Measurements from ENCODE around the gene CPM.
"Not testable (repeated sequence)": the region's sequence is repeated elsewhere in the genome, so short reads cannot be mapped to it uniquely, and the experiment has no call there.

DNA sequence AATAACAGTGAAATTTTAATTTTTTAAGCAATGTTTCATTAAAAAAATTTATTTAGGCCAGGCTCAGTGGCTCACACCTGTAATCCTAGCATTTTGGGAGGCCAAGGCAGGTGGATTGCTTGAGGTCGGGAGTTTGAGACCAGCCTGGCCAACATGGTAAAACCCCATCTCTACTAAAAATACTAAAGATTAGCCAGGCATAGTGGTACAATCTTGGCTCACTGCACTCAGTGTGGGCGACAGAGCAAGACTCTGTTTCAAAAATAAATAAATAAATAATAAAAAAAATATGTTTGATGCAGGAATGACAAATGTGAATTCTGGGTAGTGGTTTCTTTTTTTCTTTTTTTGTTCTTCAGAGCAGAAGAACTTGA lies 130.6 kb downstream of the CPM start:
- not testable (repeated sequence) for TF ChIP-seq EP300, POLR2AphosphoS5, POLR2A (IDR thresholded peaks at IDR 0.05)
- TF ChIP-seq, protein P1, sequence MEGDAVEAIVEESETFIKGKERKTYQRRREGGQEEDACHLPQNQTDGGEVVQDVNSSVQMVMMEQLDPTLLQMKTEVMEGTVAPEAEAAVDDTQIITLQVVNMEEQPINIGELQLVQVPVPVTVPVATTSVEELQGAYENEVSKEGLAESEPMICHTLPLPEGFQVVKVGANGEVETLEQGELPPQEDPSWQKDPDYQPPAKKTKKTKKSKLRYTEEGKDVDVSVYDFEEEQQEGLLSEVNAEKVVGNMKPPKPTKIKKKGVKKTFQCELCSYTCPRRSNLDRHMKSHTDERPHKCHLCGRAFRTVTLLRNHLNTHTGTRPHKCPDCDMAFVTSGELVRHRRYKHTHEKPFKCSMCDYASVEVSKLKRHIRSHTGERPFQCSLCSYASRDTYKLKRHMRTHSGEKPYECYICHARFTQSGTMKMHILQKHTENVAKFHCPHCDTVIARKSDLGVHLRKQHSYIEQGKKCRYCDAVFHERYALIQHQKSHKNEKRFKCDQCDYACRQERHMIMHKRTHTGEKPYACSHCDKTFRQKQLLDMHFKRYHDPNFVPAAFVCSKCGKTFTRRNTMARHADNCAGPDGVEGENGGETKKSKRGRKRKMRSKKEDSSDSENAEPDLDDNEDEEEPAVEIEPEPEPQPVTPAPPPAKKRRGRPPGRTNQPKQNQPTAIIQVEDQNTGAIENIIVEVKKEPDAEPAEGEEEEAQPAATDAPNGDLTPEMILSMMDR (IDR thresholded peaks at IDR 0.05) = not testable (repeated sequence)
